Body of pancreas (tissue), 4 donors: ENCODE measurements around the gene SLC4A7.

ENCODE experiments used
- CTCF ChIP-seq, 7 experiments: fragments of 450-650 bp in 4 of 7; fragments of 200-600 bp in 3 of 7; sonication (generic) in 3 of 7; IDR thresholded peaks; one replicate each; pipeline ENCODE4 v1.5.1; 2016 to 2019; ENCODE audit warnings: antibody characterized with exemption in 7 of 7
- POLR2A ChIP-seq, 3 donors: fragments of 450-650 bp; IDR thresholded peaks; one replicate each; pipeline ENCODE4 v1.6.1; 2016; ENCODE audit warnings: antibody characterized with exemption in 3 of 3, mild to moderate bottlenecking in 2 of 3

- TF ChIP-seq CTCF (IDR thresholded peaks at IDR 0.05), result no peak
- TF ChIP-seq POLR2A (IDR thresholded peaks at IDR 0.05), result no peak
Observed at GRCh38 chr3:27509376-27509775, 25.2 kb upstream of the SLC4A7 start.
